H9 (cell line): ENCODE data around the gene MAGEA6. TPM values are rescaled to one million over a fixed set of nuclear protein-coding genes. Genes with fewer than 3 reads are reported as not detected.

Experiments used
- DNase-seq: peaks from one replicate; pipeline ENCODE4 v3.0.0-alpha.2; 2017
- H2AFZ ChIP-seq: one replicate; pipeline ENCODE4 v1.6.1; 2013; ENCODE audit warnings: mild to moderate bottlenecking, low read length, control low read depth, moderate library complexity
- H2AK5ac ChIP-seq: 2 replicates; pipeline ENCODE4 v1.6.1; 2013; ENCODE audit warnings: low read length, control low read depth, mixed read lengths; ENCODE audit not compliant: insufficient read length
- H2BK120ac ChIP-seq: one replicate; pipeline ENCODE4 v1.6.1; 2013; ENCODE audit warnings: low read depth, mild to moderate bottlenecking, low read length, control low read depth, inconsistent platforms; ENCODE audit not compliant: poor library complexity, severe bottlenecking
- H2BK12ac ChIP-seq: 2 replicates; pipeline ENCODE4 v1.6.1; 2013; ENCODE audit warnings: low read length, control low read depth, mixed read lengths, low read depth; ENCODE audit not compliant: insufficient read length
- H2BK15ac ChIP-seq: 2 replicates; pipeline ENCODE4 v1.6.1; 2013; ENCODE audit warnings: low read depth, low read length, control low read depth
- H2BK20ac ChIP-seq: one replicate; pipeline ENCODE4 v1.6.1; 2013; ENCODE audit warnings: low read depth, mild to moderate bottlenecking, low read length, control low read depth, inconsistent platforms; ENCODE audit not compliant: poor library complexity, severe bottlenecking
- H2BK5ac ChIP-seq: 2 replicates; pipeline ENCODE4 v1.6.1; 2013; ENCODE audit warnings: low read length, control low read depth, mixed read lengths; ENCODE audit not compliant: insufficient read length
- H3K14ac ChIP-seq: 2 replicates; pipeline ENCODE4 v1.6.1; 2013; ENCODE audit warnings: low read length, control low read depth; ENCODE audit not compliant: insufficient read depth
- H3K18ac ChIP-seq: 2 replicates; pipeline ENCODE4 v1.6.1; 2013; ENCODE audit warnings: low read depth, mild to moderate bottlenecking, mixed read lengths, low read length, control low read depth; ENCODE audit not compliant: insufficient read length
- H3K23ac ChIP-seq: 2 replicates; pipeline ENCODE4 v1.6.1; 2013; ENCODE audit warnings: low read length, control low read depth, mixed read lengths, low read depth; ENCODE audit not compliant: insufficient read length
- H3K23me2 ChIP-seq: 2 replicates; pipeline ENCODE4 v1.6.1; 2013; ENCODE audit warnings: low read depth, mild to moderate bottlenecking, mixed read lengths, low read length, control low read depth; ENCODE audit not compliant: insufficient read length, poor library complexity, severe bottlenecking
- H3K27ac ChIP-seq: 2 replicates; pipeline ENCODE4 v1.5.1; 2013; ENCODE audit warnings: low read length, control low read depth, mixed read lengths, low read depth; ENCODE audit not compliant: insufficient read length
- H3K27me3 ChIP-seq: 2 replicates; pipeline ENCODE4 v1.6.1; 2013; ENCODE audit warnings: low read length, control low read depth, inconsistent platforms; ENCODE audit not compliant: insufficient read depth
- H3K4ac ChIP-seq: 2 replicates; pipeline ENCODE4 v1.6.1; 2013; ENCODE audit warnings: low read depth, mild to moderate bottlenecking, control low read depth, inconsistent platforms, low read length, moderate library complexity
- H3K4me1 ChIP-seq: 2 replicates; pipeline ENCODE4 v1.6.1; 2013; ENCODE audit warnings: low read length, control low read depth, inconsistent platforms; ENCODE audit not compliant: insufficient read depth
- H3K4me2 ChIP-seq: 2 replicates; pipeline ENCODE4 v1.6.1; 2013; ENCODE audit warnings: low read length, control low read depth, mixed read lengths; ENCODE audit not compliant: insufficient read length, insufficient read depth
- H3K56ac ChIP-seq: 2 replicates; pipeline ENCODE4 v1.6.1; 2013; ENCODE audit warnings: low read depth, mild to moderate bottlenecking, mixed read lengths, low read length, control low read depth; ENCODE audit not compliant: insufficient read length
- H3K79me1 ChIP-seq: 2 replicates; pipeline ENCODE4 v1.6.1; 2013; ENCODE audit warnings: low read depth, mild to moderate bottlenecking, moderate library complexity, low read length, control low read depth, inconsistent platforms; ENCODE audit not compliant: insufficient read depth, poor library complexity, severe bottlenecking
- H3K79me2 ChIP-seq: 2 replicates; pipeline ENCODE4 v1.6.1; 2013; ENCODE audit warnings: low read length, control low read depth, inconsistent platforms; ENCODE audit not compliant: insufficient read depth
- H3K9ac ChIP-seq: 2 replicates; pipeline ENCODE4 v1.6.1; 2013; ENCODE audit warnings: low read length, control low read depth, mixed read lengths; ENCODE audit not compliant: insufficient read length; ENCODE audit errors: extremely low read depth
- H3K9me3 ChIP-seq: one replicate; pipeline ENCODE4 v1.6.1; 2013; ENCODE audit warnings: low read depth, low read length, inconsistent platforms; ENCODE audit not compliant: control insufficient read depth
- H3T11ph ChIP-seq: one replicate; pipeline ENCODE4 v1.6.1; 2013; ENCODE audit warnings: mild to moderate bottlenecking, low read length, control low read depth, inconsistent platforms
- H4K20me1 ChIP-seq: one replicate; pipeline ENCODE4 v1.6.1; 2013; ENCODE audit not compliant: control insufficient read depth, insufficient read length, insufficient read depth
- H4K5ac ChIP-seq: 2 replicates; pipeline ENCODE4 v1.6.1; 2013; ENCODE audit warnings: low read depth, mild to moderate bottlenecking, mixed read lengths, low read length, control low read depth; ENCODE audit not compliant: insufficient read length
- H4K8ac ChIP-seq: replicated peaks from 2 replicates; pipeline ENCODE4 v1.6.1; 2013; ENCODE audit warnings: low read length, control low read depth, mixed read lengths, low read depth; ENCODE audit not compliant: insufficient read length
- H4K91ac ChIP-seq: 2 replicates; pipeline ENCODE4 v1.6.1; 2013; ENCODE audit warnings: low read depth, mild to moderate bottlenecking, moderate library complexity, mixed read lengths, low read length, control low read depth; ENCODE audit not compliant: insufficient read length
- H3K27ac Mint-ChIP-seq, 3 experiments: 2 replicates in 2 of 3; 3 replicates in 1 of 3; pipeline ENCODE4 v1.8.0; 2020 to 2021; ENCODE audit warnings: mixed read lengths in 3 of 3, mild to moderate bottlenecking in 1 of 3, moderate library complexity in 1 of 3
- H3K27me3 Mint-ChIP-seq: 2 replicates; pipeline ENCODE4 v1.8.0; 2021; ENCODE audit warnings: low read depth, mild to moderate bottlenecking, moderate library complexity, mixed read lengths
- H3K36me3 Mint-ChIP-seq, 3 experiments: 2 replicates in 2 of 3; 3 replicates in 1 of 3; pipeline ENCODE4 v1.8.0; 2020 to 2021; ENCODE audit warnings: low read depth in 3 of 3, mixed read lengths in 3 of 3; ENCODE audit not compliant: insufficient read depth in 1 of 3
- H3K4me1 Mint-ChIP-seq, 2 experiments: 2 replicates each; pipeline ENCODE4 v1.8.0; 2020; ENCODE audit warnings: mixed read lengths in 2 of 2
- H3K4me3 Mint-ChIP-seq, 2 experiments: 2 replicates in 1 of 2; 3 replicates in 1 of 2; pipeline ENCODE4 v1.8.0; 2020 to 2021; ENCODE audit warnings: mild to moderate bottlenecking in 2 of 2, mixed read lengths in 2 of 2, moderate library complexity in 1 of 2
- H3K9me3 Mint-ChIP-seq, 2 experiments: 2 replicates in 1 of 2; 3 replicates in 1 of 2; pipeline ENCODE4 v1.8.0; 2020; ENCODE audit warnings: mild to moderate bottlenecking in 2 of 2, mixed read lengths in 2 of 2, moderate library complexity in 1 of 2
- CTCF ChIP-seq: fragments of 200-600 bp; sonication (generic); conservative IDR thresholded peaks from 3 replicates; pipeline ENCODE4 v1.8.0; 2021; ENCODE audit warnings: antibody characterized with exemption, mild to moderate bottlenecking
- WGBS: extraction: QIAGEN DNeasy Blood & Tissue Kit; methylation state at CpG from one replicate; pipeline ENCODE4 v1.1.7; 2013; ENCODE audit warnings: missing lambda C conversion rate, low lambda C conversion rate, mixed read lengths; ENCODE audit not compliant: insufficient read length; ENCODE audit errors: extremely low coverage; 5-methylcytosine and 5-hydroxymethylcytosine counted together
- total RNA-seq: library from RNA; stranded (reverse); gene quantifications from 2 replicates; pipeline ENCODE4 v1.2.1, GENCODE V29; 2021

The MAGEA6 gene
- total RNA-seq, 1 experiment from 2014 or later: not detected

DNA sequence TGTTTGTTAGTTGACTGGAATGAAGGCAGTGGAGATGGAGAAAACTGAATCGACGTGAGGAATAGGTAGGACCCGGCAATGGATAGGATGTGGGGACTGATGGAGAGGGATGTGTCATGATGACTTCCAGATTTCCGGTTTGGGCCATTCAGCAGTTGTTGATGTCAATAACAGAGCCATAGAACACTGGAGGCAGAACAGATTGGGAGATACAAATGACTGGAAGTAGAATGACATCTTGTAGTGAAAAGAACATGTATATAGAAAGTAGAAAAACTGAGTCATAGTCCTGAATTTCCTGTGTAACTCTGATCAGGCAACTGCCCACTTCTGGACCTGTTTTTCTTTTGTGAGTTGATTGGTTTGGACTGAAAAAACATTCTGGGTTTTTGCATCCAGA, 36.5 kb upstream of the MAGEA6 start:
- Histone ChIP-seq H3K56ac (no peak overlapping the region), H4K91ac (no peak overlapping the region), H2BK12ac (no peak overlapping the region), H2AFZ (no peak overlapping the region), H2BK20ac (no peak overlapping the region), H2BK5ac (no peak overlapping the region), H3K79me1 (no peaks in the 10 kb centered on the region), H3K27ac (no peak overlapping the region), H4K20me1 (no peaks in the 10 kb centered on the region), H3K4me2 (no peak overlapping the region), H3K23ac (no peak overlapping the region), H4K8ac (no peak overlapping the region), H3K79me2 (no peaks in the 10 kb centered on the region), H3T11ph (no peak overlapping the region), H3K27me3 (no peaks in the 10 kb centered on the region), H3K18ac (no peak overlapping the region), H3K23me2 (no peaks in the 10 kb centered on the region), H3K14ac (no peak overlapping the region), H4K5ac (no peak overlapping the region), H2AK5ac (no peak overlapping the region), H3K4me1 (no peaks in the 10 kb centered on the region), H3K9ac (no peak overlapping the region), H3K9me3 (peaks cover 18% of the 10 kb centered on the region), H2BK15ac (no peak overlapping the region), H2BK120ac (no peak overlapping the region), H3K4ac (no peak overlapping the region)
- H3K4me1 Mint-ChIP-seq: no peaks in the 10 kb centered on the region
- no peak overlapping the region for H3K27ac Mint-ChIP-seq
- no peak for TF ChIP-seq CTCF
- WGBS: no CpG with 5 or more reads among the region's 4 CpGs
- H3K9me3 Mint-ChIP-seq: peaks cover 68 to 70% of the 10 kb centered on the region in 2 experiments
- no peak overlapping the region for H3K4me3 Mint-ChIP-seq
- no peak for DNase-seq
- H3K36me3 Mint-ChIP-seq: peaks cover 0 to 2% (median 0%) of the 10 kb centered on the region in 3 experiments; a peak in 1 of 7 replicates
- peaks cover 9% of the 10 kb centered on the region for H3K27me3 Mint-ChIP-seq
